Esophagus muscularis mucosa (tissue), 4 donors: ENCODE measurements around the gene HERPUD2. TPM values are rescaled to one million over a fixed set of nuclear protein-coding genes. Genes with fewer than 3 reads are reported as not detected.

ENCODE experiments used
- DNase-seq: peaks from one replicate; pipeline ENCODE4 v3.0.0-alpha.2; 2017; ENCODE audit errors: extremely low spot score
- H3K27ac ChIP-seq, 4 donors: fragments of 200-600 bp; sonication (generic); replicated peaks in 1 of 4; 1 replicate in 3 of 4; 2 replicates in 1 of 4; pipeline ENCODE4 v1.5.1; 2016 to 2019; ENCODE audit warnings: mild to moderate bottlenecking in 1 of 4
- H3K27me3 ChIP-seq, 4 donors: fragments of 200-600 bp; sonication (generic); one replicate each; pipeline versions ENCODE4 v1.5.1 to v1.6.0; 2016 to 2019
- H3K36me3 ChIP-seq, 4 donors: fragments of 200-600 bp; sonication (generic); one replicate each; pipeline ENCODE4 v1.5.1; 2016 to 2019
- H3K4me1 ChIP-seq, 4 donors: fragments of 200-600 bp; sonication (generic); one replicate each; pipeline ENCODE4 v1.5.1; 2016 to 2019
- H3K4me3 ChIP-seq, 4 donors: fragments of 200-600 bp; sonication (generic); 1 replicate in 2 of 4; 2 replicates in 2 of 4; pipeline ENCODE4 v1.5.1; 2016 to 2019; ENCODE audit warnings: mild to moderate bottlenecking in 4 of 4, moderate library complexity in 1 of 4
- H3K9me3 ChIP-seq, 4 donors: fragments of 200-600 bp; sonication (generic); 1 replicate in 3 of 4; 2 replicates in 1 of 4; pipeline ENCODE4 v1.5.1; 2016 to 2019
- CTCF ChIP-seq, 3 experiments: fragments of 200-600 bp in 2 of 3; fragments of 450-650 bp in 1 of 3; sonication (generic) in 2 of 3; IDR thresholded peaks; one replicate each; pipeline ENCODE4 v1.5.1; 2017 to 2019; ENCODE audit warnings: antibody characterized with exemption in 3 of 3, mild to moderate bottlenecking in 2 of 3, moderate library complexity in 1 of 3
- EP300 ChIP-seq: sonication (generic); formaldehyde crosslinking; IDR thresholded peaks from one replicate; pipeline ENCODE4 v1.6.1; 2017; ENCODE audit warnings: antibody characterized with exemption
- POLR2A ChIP-seq: fragments of 450-650 bp; IDR thresholded peaks from one replicate; pipeline ENCODE4 v1.6.1; 2017; ENCODE audit warnings: antibody characterized with exemption, moderate library complexity, mild to moderate bottlenecking, low read depth
- POLR2AphosphoS5 ChIP-seq, 2 donors: sonication (generic); formaldehyde crosslinking; IDR thresholded peaks; one replicate each; pipeline ENCODE4 v1.6.1; 2017; ENCODE audit warnings: antibody characterized with exemption in 2 of 2
- WGBS: methylation state at CpG from one replicate; pipeline ENCODE4 v1.1.5; 2018; 5-methylcytosine and 5-hydroxymethylcytosine counted together
- intact Hi-C: fragments of 100-400 bp; cut with DNase I; formaldehyde crosslinking; loops from one replicate; pipeline ENCODE4 v1.15.1; 2023
- total RNA-seq, 4 donors: library from RNA; depleted of rRNA; stranded (reverse); fragments of >200 nt; gene quantifications; one replicate each; pipeline versions ENCODE4 v1.1.0 to v1.2.1, GENCODE V29; 2016

The HERPUD2 gene
- total RNA-seq, 4 donors from 2014 or later: 25.3 to 43.4 (median 33.9) TPM

GRCh38 chr7:35619863-35620262, 75.1 kb downstream of the HERPUD2 start:
- no peaks in the 10 kb centered on the region for H3K36me3 ChIP-seq
- TF ChIP-seq EP300 (no peak), POLR2AphosphoS5 (IDR thresholded peaks at IDR 0.05) (no peak), CTCF (IDR thresholded peaks at IDR 0.05) (no peak), POLR2A (no peak)
- no peaks in the 10 kb centered on the region for H3K9me3 ChIP-seq
- no peak overlapping the region for H3K4me3 ChIP-seq
- WGBS: 100% methylated on average over 1 of the region's 1 CpG
- no peaks in the 10 kb centered on the region for H3K27me3 ChIP-seq
- intact Hi-C loops: no loop called here
- H3K4me1 ChIP-seq: peaks cover 0 to 7% (median 5%) of the 10 kb centered on the region in 4 donors
- DNase-seq: no peak
- no peak overlapping the region for H3K27ac ChIP-seq

GRCh38 chr7:35617041-35617440, 77.9 kb downstream of the HERPUD2 start:
- WGBS: 43% methylated on average over 3 of the region's 3 CpGs
- DNase-seq: no peak
- Histone ChIP-seq H3K4me3 (no peak overlapping the region), H3K36me3 (no peaks in the 10 kb centered on the region), H3K27ac (no peak overlapping the region), H3K9me3 (no peaks in the 10 kb centered on the region), H3K4me1 (peaks cover 0 to 7% (median 3%) of the 10 kb centered on the region in 4 donors), H3K27me3 (no peaks in the 10 kb centered on the region)
- no peak for TF ChIP-seq POLR2AphosphoS5 (IDR thresholded peaks at IDR 0.05)
- TF ChIP-seq CTCF (IDR thresholded peaks at IDR 0.05): no peak
- TF ChIP-seq EP300: no peak
- TF ChIP-seq POLR2A: no peak
- intact Hi-C loops: no loop called here

- no peak for DNase-seq
- H3K9me3 ChIP-seq: no peaks in the 10 kb centered on the region
- no peak for TF ChIP-seq POLR2AphosphoS5 (IDR thresholded peaks at IDR 0.05)
- intact Hi-C loops: no loop called here
- H3K27me3 ChIP-seq: no peaks in the 10 kb centered on the region
- peak overlapping the region in 1 of 4 donors; percentile 8 for H3K27ac ChIP-seq
- peaks cover 0 to 7% (median 3%) of the 10 kb centered on the region in 4 donors for H3K4me1 ChIP-seq
- no peaks in the 10 kb centered on the region for H3K36me3 ChIP-seq
- H3K4me3 ChIP-seq: no peak overlapping the region
- WGBS: 35% methylated on average over 2 of the region's 2 CpGs
Observed at GRCh38 chr7:35613150-35613549, 81.8 kb downstream of the HERPUD2 start.

GRCh38 chr7:35605760-35606159, 89.2 kb downstream of the HERPUD2 start:
- DNase-seq: no peak
- H3K27ac ChIP-seq: no peak overlapping the region
- H3K4me1 ChIP-seq: peaks cover 0 to 6% (median 3%) of the 10 kb centered on the region in 4 donors
- H3K27me3 ChIP-seq: no peaks in the 10 kb centered on the region
- intact Hi-C loops: no loop called here
- no peaks in the 10 kb centered on the region for H3K36me3 ChIP-seq
- H3K4me3 ChIP-seq: no peak overlapping the region
- H3K9me3 ChIP-seq: no peaks in the 10 kb centered on the region
- WGBS: 78% methylated on average over 1 of the region's 1 CpG
- TF ChIP-seq POLR2AphosphoS5 (IDR thresholded peaks at IDR 0.05) (no peak), POLR2A (no peak)

- H3K4me1 ChIP-seq: peaks cover 0 to 6% (median 3%) of the 10 kb centered on the region in 4 donors
- no peak overlapping the region for H3K27ac ChIP-seq
- no peaks in the 10 kb centered on the region for H3K9me3 ChIP-seq
- H3K4me3 ChIP-seq: no peak overlapping the region
- no peaks in the 10 kb centered on the region for H3K36me3 ChIP-seq
- TF ChIP-seq CTCF (IDR thresholded peaks at IDR 0.05) (no peak), POLR2AphosphoS5 (IDR thresholded peaks at IDR 0.05) (no peak)
- intact Hi-C loops: no loop called here
- no peaks in the 10 kb centered on the region for H3K27me3 ChIP-seq
- DNase-seq: no peak
Observed at GRCh38 chr7:35604595-35604994, 90.3 kb downstream of the HERPUD2 start.

GRCh38 chr7:35599645-35600044, 95.3 kb downstream of the HERPUD2 start:
- Histone ChIP-seq H3K27me3 (no peaks in the 10 kb centered on the region), H3K4me3 (no peak overlapping the region), H3K4me1 (peaks cover 0 to 11% (median 0%) of the 10 kb centered on the region in 4 donors), H3K27ac (no peak overlapping the region), H3K36me3 (no peaks in the 10 kb centered on the region), H3K9me3 (no peaks in the 10 kb centered on the region)
- WGBS: 80% methylated on average over 1 of the region's 1 CpG
- DNase-seq: no peak
- TF ChIP-seq POLR2A: no peak
- no peak for TF ChIP-seq EP300
- no peak for TF ChIP-seq CTCF (IDR thresholded peaks at IDR 0.05)
- no peak for TF ChIP-seq POLR2AphosphoS5 (IDR thresholded peaks at IDR 0.05)
- intact Hi-C loops: no loop called here
